Measurements from ENCODE around the gene WDR47. TPM values are rescaled to one million over a fixed set of nuclear protein-coding genes. Genes with fewer than 3 reads are reported as not detected.

The WDR47 gene
- total RNA-seq, 1 donor from 2014 or later: 30.6 TPM

- no peaks in the 10 kb centered on the region for H3K4me1 Mint-ChIP-seq (ENCODE audit: low read depth)
These were observed 6.4 kb upstream of the WDR47 start for GRCh38 chr1:109048335-109048734.

GRCh38 chr1:109047339-109047738, 5.4 kb upstream of the WDR47 start:
- Mint-ChIP-seq H3K9me3 (ENCODE audit: low read depth) (no peaks in the 10 kb centered on the region), H3K27me3 (ENCODE audit: low read depth) (no peaks in the 10 kb centered on the region), H3K4me3 (ENCODE audit: unreplicated experiment) (no peak overlapping the region), H3K4me1 (ENCODE audit: low read depth) (peaks cover 3% of the 10 kb centered on the region), H3K27ac (ENCODE audit: unreplicated experiment) (no peak overlapping the region), H3K36me3 (ENCODE audit: low read depth) (no peaks in the 10 kb centered on the region)
- no peak for DNase-seq (ENCODE audit: low spot score)
- no peak for TF ChIP-seq CTCF (IDR thresholded peaks at IDR 0.05)

More at GRCh38 chr1:109048335-109048734, 6.4 kb upstream of the WDR47 start:
- Mint-ChIP-seq H3K9me3 (ENCODE audit: low read depth) (no peaks in the 10 kb centered on the region), H3K4me3 (ENCODE audit: unreplicated experiment) (no peak overlapping the region), H3K27ac (ENCODE audit: unreplicated experiment) (no peak overlapping the region), H3K27me3 (ENCODE audit: low read depth) (no peaks in the 10 kb centered on the region), H3K36me3 (ENCODE audit: low read depth) (no peaks in the 10 kb centered on the region)
- no peak for DNase-seq (ENCODE audit: low spot score)
- TF ChIP-seq CTCF (IDR thresholded peaks at IDR 0.05): no peak

GRCh38 chr1:109046671-109047070, 4.8 kb upstream of the WDR47 start:
- no peak overlapping the region for H3K4me3 Mint-ChIP-seq (ENCODE audit: unreplicated experiment)
- no peaks in the 10 kb centered on the region for H3K27me3 Mint-ChIP-seq (ENCODE audit: low read depth)
- no peak for DNase-seq (ENCODE audit: low spot score)
- no peak for TF ChIP-seq CTCF (IDR thresholded peaks at IDR 0.05)
- H3K4me1 Mint-ChIP-seq (ENCODE audit: low read depth): peaks cover 4% of the 10 kb centered on the region
- H3K9me3 Mint-ChIP-seq (ENCODE audit: low read depth): no peaks in the 10 kb centered on the region
- no peak overlapping the region for H3K27ac Mint-ChIP-seq (ENCODE audit: unreplicated experiment)
- no peaks in the 10 kb centered on the region for H3K36me3 Mint-ChIP-seq (ENCODE audit: low read depth)

GRCh38 chr1:109045595-109045994, 3.7 kb upstream of the WDR47 start:
- no peaks in the 10 kb centered on the region for H3K9me3 Mint-ChIP-seq (ENCODE audit: low read depth)
- no peaks in the 10 kb centered on the region for H3K27me3 Mint-ChIP-seq (ENCODE audit: low read depth)
- peaks cover 7% of the 10 kb centered on the region for H3K4me1 Mint-ChIP-seq (ENCODE audit: low read depth)
- H3K27ac Mint-ChIP-seq (ENCODE audit: unreplicated experiment): no peak overlapping the region
- DNase-seq (ENCODE audit: low spot score): no peak
- H3K36me3 Mint-ChIP-seq (ENCODE audit: low read depth): no peaks in the 10 kb centered on the region
- no peak overlapping the region for H3K4me3 Mint-ChIP-seq (ENCODE audit: unreplicated experiment)
- TF ChIP-seq CTCF (IDR thresholded peaks at IDR 0.05): no peak

GRCh38 chr1:109040989-109041620, 797 bp downstream of the WDR47 start:
- TF ChIP-seq CTCF (IDR thresholded peaks at IDR 0.05): no peak
- Mint-ChIP-seq H3K27ac (ENCODE audit: unreplicated experiment) (peak overlapping the region; percentile 84), H3K27me3 (ENCODE audit: low read depth) (no peaks in the 10 kb centered on the region), H3K4me3 (ENCODE audit: unreplicated experiment) (peak overlapping the region; percentile 87), H3K36me3 (ENCODE audit: low read depth) (no peaks in the 10 kb centered on the region), H3K9me3 (ENCODE audit: low read depth) (no peaks in the 10 kb centered on the region), H3K4me1 (ENCODE audit: low read depth) (peaks cover 15% of the 10 kb centered on the region)
- no peak for DNase-seq (ENCODE audit: low spot score)
